IPS-18c (cell line): ENCODE data around the gene ZPBP2.
"Not testable (repeated sequence)": the region's sequence is repeated elsewhere in the genome, so short reads cannot be mapped to it uniquely, and the experiment has no call there.

Source experiments
- H3K4me3 ChIP-seq: 2 replicates; pipeline ENCODE4 v1.7.0; 2013; ENCODE audit warnings: low read depth, mild to moderate bottlenecking, low read length, moderate library complexity; ENCODE audit not compliant: insufficient read depth
- H3K9me3 ChIP-seq: one replicate; pipeline ENCODE4 v1.6.1; 2013; ENCODE audit warnings: mild to moderate bottlenecking, low read length, moderate library complexity; ENCODE audit not compliant: control insufficient read depth, insufficient read depth

Gene ZPBP2

GRCh38 chr17:39889200-39889599, 21.2 kb downstream of the ZPBP2 start:
- H3K9me3 ChIP-seq, result no peaks in the 10 kb centered on the region
- no peak overlapping the region for H3K4me3 ChIP-seq

- H3K4me3 ChIP-seq, result no peak overlapping the region
- H3K9me3 ChIP-seq, result no peaks in the 10 kb centered on the region
Observed at GRCh38 chr17:39894681-39895376, 26.8 kb downstream of the ZPBP2 start.

- no peak overlapping the region for H3K4me3 ChIP-seq
Observed at GRCh38 chr17:39898088-39898487, 30.1 kb downstream of the ZPBP2 start.

GRCh38 chr17:39899215-39899614, 31.2 kb downstream of the ZPBP2 start:
- no peaks in the 10 kb centered on the region for H3K9me3 ChIP-seq

More at GRCh38 chr17:39898088-39898487, 30.1 kb downstream of the ZPBP2 start:
- no peaks in the 10 kb centered on the region for H3K9me3 ChIP-seq

GRCh38 chr17:39902027-39902426, 34.0 kb downstream of the ZPBP2 start:
- not testable (repeated sequence) for H3K4me3 ChIP-seq, H3K9me3 ChIP-seq

More at GRCh38 chr17:39899215-39899614, 31.2 kb downstream of the ZPBP2 start:
- no peak overlapping the region for H3K4me3 ChIP-seq

GRCh38 chr17:39903158-39903884, 35.3 kb downstream of the ZPBP2 start:
- no peaks in the 10 kb centered on the region for H3K9me3 ChIP-seq

GRCh38 chr17:39904990-39905288, 36.9 kb downstream of the ZPBP2 start:
- Histone ChIP-seq H3K9me3 (no peaks in the 10 kb centered on the region), H3K4me3 (no peak overlapping the region)

More at GRCh38 chr17:39903158-39903884, 35.3 kb downstream of the ZPBP2 start:
- H3K4me3 ChIP-seq, result no peak overlapping the region

- H3K4me3 ChIP-seq, result no peak overlapping the region
Observed at GRCh38 chr17:39908789-39909352, 40.9 kb downstream of the ZPBP2 start.

GRCh38 chr17:39913989-39914388, 46.0 kb downstream of the ZPBP2 start:
- Histone ChIP-seq H3K9me3 (no peaks in the 10 kb centered on the region), H3K4me3 (no peak overlapping the region)

More at GRCh38 chr17:39908789-39909352, 40.9 kb downstream of the ZPBP2 start:
- no peaks in the 10 kb centered on the region for H3K9me3 ChIP-seq

- Histone ChIP-seq H3K9me3 (no peaks in the 10 kb centered on the region), H3K4me3 (no peak overlapping the region)
Observed at GRCh38 chr17:39915559-39915958, 47.6 kb downstream of the ZPBP2 start.

GRCh38 chr17:39916918-39917317, 48.9 kb downstream of the ZPBP2 start:
- Histone ChIP-seq H3K9me3 (no peaks in the 10 kb centered on the region), H3K4me3 (no peak overlapping the region)

GRCh38 chr17:39919087-39919683, 51.2 kb downstream of the ZPBP2 start:
- Histone ChIP-seq H3K9me3 (no peaks in the 10 kb centered on the region), H3K4me3 (no peak overlapping the region)

GRCh38 chr17:39920218-39921210, 52.5 kb downstream of the ZPBP2 start:
- no peak overlapping the region for H3K4me3 ChIP-seq
- H3K9me3 ChIP-seq, result no peaks in the 10 kb centered on the region

GRCh38 chr17:39921323-39921722, 53.3 kb downstream of the ZPBP2 start:
- no peaks in the 10 kb centered on the region for H3K9me3 ChIP-seq
- no peak overlapping the region for H3K4me3 ChIP-seq

GRCh38 chr17:39922006-39922405, 54.0 kb downstream of the ZPBP2 start:
- H3K4me3 ChIP-seq, result no peak overlapping the region

GRCh38 chr17:39923230-39923629, 55.2 kb downstream of the ZPBP2 start:
- Histone ChIP-seq H3K4me3 (no peak overlapping the region), H3K9me3 (peaks cover 3% of the 10 kb centered on the region)

More at GRCh38 chr17:39922006-39922405, 54.0 kb downstream of the ZPBP2 start:
- peaks cover 2% of the 10 kb centered on the region for H3K9me3 ChIP-seq
